ENCODE measurements around the gene AFF3. TPM values are rescaled to one million over a fixed set of nuclear protein-coding genes. Genes with fewer than 3 reads are reported as not detected.

The AFF3 gene
- total RNA-seq, 3 donors from 2014 or later, result 4.2 to 56.6 (median 5.2) TPM

GRCh38 chr2:99787769-99788382 is 354.5 kb downstream of the AFF3 start:
- intact Hi-C loops (cut with DNase I, micrococcal nuclease), result no loop called here
- Histone ChIP-seq H3K9me3 (no peaks in the 10 kb centered on the region), H3K36me3 (ENCODE audit: low read depth) (no peaks in the 10 kb centered on the region), H3K4me1 (ENCODE audit: low read depth) (no peaks in the 10 kb centered on the region), H3K4me3 (no peak overlapping the region)
- TF ChIP-seq CTCF (IDR thresholded peaks at IDR 0.05), result no peak
- DNase-seq (no peak), ATAC-seq (no peak)

GRCh38 chr2:99786636-99787390 is 355.6 kb downstream of the AFF3 start:
- H3K9me3 ChIP-seq, result no peaks in the 10 kb centered on the region
- no peaks in the 10 kb centered on the region for H3K36me3 ChIP-seq (ENCODE audit: low read depth)
- no peak for TF ChIP-seq CTCF (IDR thresholded peaks at IDR 0.05)
- intact Hi-C loops (cut with DNase I, micrococcal nuclease), result no loop called here
- DNase-seq, result no peak
- H3K4me3 ChIP-seq, result no peak overlapping the region
- no peak for ATAC-seq
- no peaks in the 10 kb centered on the region for H3K4me1 ChIP-seq (ENCODE audit: low read depth)

GRCh38 chr2:99784946-99785345 is 357.4 kb downstream of the AFF3 start:
- no peak for TF ChIP-seq CTCF (IDR thresholded peaks at IDR 0.05)
- H3K36me3 ChIP-seq (ENCODE audit: low read depth), result no peaks in the 10 kb centered on the region
- ATAC-seq (no peak), DNase-seq (no peak)
- no peak overlapping the region for H3K4me3 ChIP-seq
- H3K4me1 ChIP-seq (ENCODE audit: low read depth), result no peaks in the 10 kb centered on the region
- no peaks in the 10 kb centered on the region for H3K9me3 ChIP-seq
- intact Hi-C loops (cut with DNase I, micrococcal nuclease), result no loop called here

GRCh38 chr2:99784282-99784681 is 358.1 kb downstream of the AFF3 start:
- DNase-seq (no peak), ATAC-seq (no peak)
- no peak for TF ChIP-seq CTCF (IDR thresholded peaks at IDR 0.05)
- intact Hi-C loops (cut with DNase I, micrococcal nuclease), result no loop called here
- H3K4me3 ChIP-seq, result no peak overlapping the region
- H3K4me1 ChIP-seq (ENCODE audit: low read depth), result no peaks in the 10 kb centered on the region
- no peaks in the 10 kb centered on the region for H3K9me3 ChIP-seq
- no peaks in the 10 kb centered on the region for H3K36me3 ChIP-seq (ENCODE audit: low read depth)

GRCh38 chr2:99780276-99780675 is 362.1 kb downstream of the AFF3 start:
- TF ChIP-seq CTCF (IDR thresholded peaks at IDR 0.05), result no peak
- Histone ChIP-seq H3K36me3 (ENCODE audit: low read depth) (no peaks in the 10 kb centered on the region), H3K4me1 (ENCODE audit: low read depth) (no peaks in the 10 kb centered on the region), H3K4me3 (no peak overlapping the region), H3K9me3 (no peaks in the 10 kb centered on the region)
- intact Hi-C loops (cut with DNase I, micrococcal nuclease), result no loop called here
- no peak for ATAC-seq
- no peak for DNase-seq
